ENCODE measurements around the gene MRPL3. TPM values are rescaled to one million over a fixed set of nuclear protein-coding genes. Genes with fewer than 3 reads are reported as not detected.
A peak's percentile ranks its signal among the peaks of the same experiment; 100 is the strongest.

MRPL3 gene
- total RNA-seq, result 38.9 and 50.6 TPM in 2 replicates

DNA sequence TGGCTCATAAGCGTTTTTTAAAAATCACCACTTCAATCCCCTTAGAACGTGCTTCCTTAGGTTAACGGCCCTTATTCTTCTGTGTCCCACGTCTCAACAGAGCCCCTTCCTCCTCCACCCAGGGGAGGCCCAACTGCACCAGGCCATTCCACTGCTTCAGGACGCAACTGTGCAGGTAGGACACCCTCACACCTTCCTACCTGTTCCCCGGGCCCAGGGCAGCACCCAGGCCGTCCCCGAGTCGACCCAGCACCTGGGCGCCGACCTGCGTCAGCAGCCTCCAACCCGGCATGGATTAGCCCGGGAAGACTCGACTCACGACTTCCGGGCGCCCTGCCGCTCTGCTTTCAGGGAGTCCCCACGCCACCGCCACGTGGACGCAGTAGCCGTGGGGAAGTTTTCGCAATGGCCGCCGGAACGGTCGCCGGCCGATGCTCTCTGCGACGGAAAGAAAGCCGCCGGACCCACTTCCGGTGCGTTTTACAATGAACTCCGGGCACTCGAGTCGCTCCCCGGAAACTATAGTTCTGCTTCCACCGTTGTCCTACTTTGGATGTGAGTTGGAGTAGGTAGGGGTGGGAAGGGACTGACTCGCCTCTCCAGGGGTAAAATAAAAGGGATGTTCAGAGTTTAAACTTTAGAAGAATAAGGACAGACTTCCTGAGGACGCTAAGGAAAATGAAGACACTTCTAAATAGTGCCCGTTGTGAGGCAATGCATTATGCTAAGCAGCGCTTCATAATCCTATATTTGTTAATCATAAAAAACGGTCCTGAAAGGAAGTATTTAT lies at the start of gene MRPL3:
MRPL3 (minus strand) TSS at position 442 of the 790 bp plus-strand sequence; CDS start at position 292, 150 bp downstream.
- peak; percentile 71 to 82 for DNase-seq (ENCODE audit: low read depth in 2 of 2)

DNA sequence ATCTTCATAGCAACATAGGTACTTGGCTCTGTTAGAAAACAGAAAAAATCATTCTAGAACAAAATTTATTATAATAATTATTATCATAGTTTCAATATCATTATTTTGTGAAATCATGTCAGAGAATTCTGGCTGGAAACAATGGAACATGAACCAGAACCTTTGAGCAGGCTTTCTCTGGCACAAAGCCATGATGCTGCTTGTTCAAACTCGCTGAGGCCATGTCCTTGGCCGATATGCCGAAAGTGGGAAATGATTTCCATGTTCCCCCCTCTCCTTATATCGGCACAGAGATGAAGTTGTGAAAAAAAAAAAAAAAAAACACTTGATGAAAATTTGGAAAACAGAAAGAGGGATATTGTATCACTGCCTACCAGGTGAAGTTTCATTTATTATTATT lies 49.0 kb upstream of the MRPL3 start:
- peak in 1 of 2 donors; percentile 23 for DNase-seq (ENCODE audit: low read depth in 2 of 2)

- no peak for DNase-seq (ENCODE audit: low read depth in 2 of 2)
These were observed 48.0 kb upstream of the MRPL3 start for GRCh38 chr3:131550562-131551465.

GRCh38 chr3:131549340-131549739 lies 46.6 kb upstream of the MRPL3 start:
- DNase-seq (ENCODE audit: low read depth in 2 of 2), result peak in 1 of 2 donors; percentile 9

- DNase-seq (ENCODE audit: low read depth in 2 of 2), result no peak
These were observed 44.8 kb upstream of the MRPL3 start for GRCh38 chr3:131547585-131547984.

GRCh38 chr3:131546441-131546840 lies 43.7 kb upstream of the MRPL3 start:
- DNase-seq (ENCODE audit: low read depth in 2 of 2), result no peak

- no peak for DNase-seq (ENCODE audit: low read depth in 2 of 2)
These were observed 41.8 kb upstream of the MRPL3 start for GRCh38 chr3:131544557-131544956.

DNA sequence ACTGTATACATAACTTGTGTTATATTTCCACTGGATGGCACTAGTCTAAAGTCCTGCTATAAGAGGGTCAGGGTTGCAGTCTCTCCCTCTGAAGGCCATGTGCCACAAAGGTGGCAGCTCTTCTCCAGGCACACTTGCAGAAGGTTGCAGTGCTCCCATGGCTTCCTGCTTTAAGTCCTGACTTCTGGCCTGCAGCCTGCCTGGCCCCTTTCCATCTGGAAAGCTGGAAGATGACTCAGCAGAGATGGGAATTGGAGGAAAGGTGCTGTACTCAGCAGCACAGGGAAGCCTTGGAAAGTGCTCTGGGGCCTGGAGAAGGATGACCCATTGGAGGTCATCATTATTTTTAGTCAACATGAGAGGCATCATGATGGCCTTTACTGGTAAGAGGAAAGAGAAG lies 40.9 kb upstream of the MRPL3 start:
- DNase-seq (ENCODE audit: low read depth in 2 of 2), result peak; percentile 64 to 83

DNA sequence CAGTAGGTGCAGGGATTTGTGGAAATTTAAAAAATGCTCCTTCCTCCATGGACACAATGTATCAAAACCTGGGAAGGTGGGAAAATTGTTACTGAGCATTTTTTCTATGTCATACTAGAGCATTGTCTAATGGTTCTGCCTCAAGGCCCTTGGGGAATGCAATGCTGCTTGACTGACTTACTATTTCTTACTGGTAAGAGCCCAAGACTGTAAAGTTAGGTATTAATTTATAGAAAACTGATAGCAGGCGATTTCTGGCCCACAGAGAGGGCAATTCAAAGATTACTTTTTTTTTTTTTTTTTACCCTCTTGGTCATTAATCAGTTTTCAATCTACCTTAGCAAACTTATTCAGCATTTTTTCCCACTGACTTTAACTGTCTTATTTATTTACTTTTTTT lies 38.5 kb upstream of the MRPL3 start:
- no peak for DNase-seq (ENCODE audit: low read depth in 2 of 2)

- no peak for DNase-seq (ENCODE audit: low read depth in 2 of 2)
These were observed 38.0 kb upstream of the MRPL3 start for GRCh38 chr3:131540821-131541220.

DNA sequence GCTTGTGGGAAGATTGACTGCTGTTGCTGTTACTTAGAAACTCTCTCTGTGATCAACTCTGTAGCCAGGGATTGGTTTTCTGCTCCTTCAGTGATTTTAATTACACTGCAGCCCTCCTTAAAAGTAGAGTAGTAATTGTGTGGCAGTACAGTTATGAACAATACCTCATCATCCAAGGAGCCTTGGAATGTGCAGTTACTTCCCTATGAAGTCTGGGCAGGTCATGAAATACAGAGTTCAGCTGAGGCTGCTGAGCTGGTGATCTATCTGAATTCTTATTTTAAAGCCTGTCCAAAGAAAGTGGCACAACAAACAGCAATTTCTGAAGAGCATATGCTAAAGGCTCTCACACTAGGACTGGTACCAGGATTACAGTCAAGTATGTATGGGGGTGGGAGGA lies 37.4 kb upstream of the MRPL3 start:
- no peak for DNase-seq (ENCODE audit: low read depth in 2 of 2)

DNA sequence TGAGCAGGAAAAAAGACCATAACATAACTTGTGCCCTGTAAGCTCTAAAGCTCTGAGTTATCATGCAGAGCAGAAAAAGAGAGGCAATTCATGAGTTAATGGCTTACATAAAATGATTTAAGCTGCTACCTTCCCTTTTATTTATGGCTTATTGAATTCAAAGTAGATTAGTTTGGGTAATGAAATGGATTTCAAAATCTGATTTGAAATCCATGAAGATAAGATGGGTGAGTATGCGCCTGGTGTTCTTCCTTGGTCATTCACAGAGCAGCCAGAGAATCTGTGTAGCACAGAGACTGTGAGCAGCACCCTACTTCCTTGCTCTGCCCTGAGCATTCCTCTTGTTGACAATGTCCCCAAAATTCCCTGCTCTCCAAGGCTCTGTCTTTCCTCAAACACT lies 36.2 kb upstream of the MRPL3 start:
- no peak for DNase-seq (ENCODE audit: low read depth in 2 of 2)

DNA sequence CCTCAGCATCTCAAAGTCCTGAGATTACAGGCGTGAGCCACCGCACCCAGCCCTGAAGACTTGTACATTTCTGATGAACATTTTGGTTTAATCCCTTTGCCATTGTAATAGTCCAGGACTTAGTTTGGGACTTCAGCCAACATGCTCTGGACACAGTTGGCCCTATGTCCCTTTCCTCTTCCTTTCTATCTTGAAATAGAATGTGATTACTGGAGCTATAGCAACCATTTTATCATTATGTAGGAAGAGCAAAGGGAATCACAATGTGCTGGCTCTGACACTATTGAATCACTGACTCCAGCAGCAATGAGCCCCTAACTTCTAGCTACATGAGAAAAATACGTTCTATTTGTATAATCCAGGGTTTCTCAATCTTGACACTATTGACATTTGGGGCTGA lies 34.8 kb upstream of the MRPL3 start:
- peak in 1 of 2 donors; percentile 85 for DNase-seq (ENCODE audit: low read depth in 2 of 2)

- no peak for DNase-seq (ENCODE audit: low read depth in 2 of 2)
These were observed 32.8 kb upstream of the MRPL3 start for GRCh38 chr3:131535596-131535995.

- no peak for DNase-seq (ENCODE audit: low read depth in 2 of 2)
These were observed 32.4 kb upstream of the MRPL3 start for GRCh38 chr3:131535131-131535530.

- DNase-seq (ENCODE audit: low read depth in 2 of 2), result no peak
These were observed 29.9 kb upstream of the MRPL3 start for GRCh38 chr3:131532645-131533044.

DNA sequence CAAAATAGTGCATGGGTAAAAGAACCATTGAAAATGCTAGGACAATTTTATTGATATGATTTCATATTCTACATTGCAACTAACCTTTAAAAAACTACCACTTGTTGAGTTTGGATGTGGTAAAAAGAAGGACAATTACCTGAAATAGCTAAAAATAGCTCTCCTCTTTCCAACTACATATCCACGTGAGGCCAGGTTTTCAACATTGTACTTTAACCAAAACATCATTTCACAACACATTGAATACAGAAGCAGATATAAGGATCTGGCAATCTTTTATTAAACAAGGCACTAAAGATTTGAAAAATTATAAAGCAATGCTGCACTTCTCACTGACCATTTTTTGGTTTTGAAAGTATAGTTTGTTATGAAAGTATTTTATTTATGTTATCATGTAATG lies 28.1 kb upstream of the MRPL3 start:
- DNase-seq (ENCODE audit: low read depth in 2 of 2), result no peak

DNA sequence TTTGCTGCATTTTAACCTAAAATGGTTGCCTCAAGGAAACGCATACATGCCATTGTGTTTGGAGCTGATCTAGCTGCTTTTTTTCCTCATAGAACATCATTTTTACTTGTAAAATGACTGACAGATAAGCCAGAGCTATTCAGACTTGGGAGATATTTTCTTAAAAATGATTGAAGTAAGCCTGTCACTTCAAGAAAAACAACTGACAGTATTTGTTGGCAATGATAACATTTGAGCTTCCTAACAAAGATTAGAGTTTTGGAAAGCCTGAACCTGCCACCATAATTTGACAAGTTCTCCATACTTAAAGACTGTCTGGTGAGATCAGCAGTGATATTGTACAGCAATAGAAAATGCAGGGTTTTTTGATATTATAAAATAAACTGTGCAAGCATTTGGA lies 27.6 kb upstream of the MRPL3 start:
- no peak for DNase-seq (ENCODE audit: low read depth in 2 of 2)

GRCh38 chr3:131526801-131527347 lies 24.1 kb upstream of the MRPL3 start:
- DNase-seq (ENCODE audit: low read depth in 2 of 2), result peak; percentile 39 to 65

GRCh38 chr3:131518680-131519079 lies 15.9 kb upstream of the MRPL3 start:
- DNase-seq (ENCODE audit: low read depth in 2 of 2), result no peak

DNA sequence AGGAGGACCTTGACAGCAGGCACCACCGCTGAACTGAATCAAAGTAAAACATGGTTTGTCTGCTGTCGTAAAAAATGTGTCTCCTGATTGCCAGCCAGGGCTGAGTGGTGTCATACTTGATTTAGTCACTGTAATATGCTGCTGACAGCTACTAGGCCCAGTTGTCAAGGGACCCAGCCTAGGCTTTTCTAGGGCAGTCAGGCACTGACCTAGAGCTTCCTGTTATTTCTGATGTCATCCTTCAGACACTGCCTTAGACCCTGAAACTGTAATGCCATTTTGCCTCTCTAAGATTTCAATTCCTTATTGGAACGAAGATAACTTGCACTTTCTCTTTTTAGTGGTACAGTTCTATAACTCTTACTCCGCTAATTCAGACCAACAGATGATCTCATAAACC lies 2.6 kb upstream of the MRPL3 start:
- DNase-seq (ENCODE audit: low read depth in 2 of 2), result no peak

- peak; percentile 24 to 31 for DNase-seq (ENCODE audit: low read depth in 2 of 2)
These were observed 507 bp upstream of the MRPL3 start for GRCh38 chr3:131503320-131503635.

Data from lung microvascular endothelial cell (primary cell).